ENCODE results near the gene PRELID2. TPM values are rescaled to one million over a fixed set of nuclear protein-coding genes. Genes with fewer than 3 reads are reported as not detected.

PRELID2 gene
- total and polyA plus RNA-seq, 4 donors: 1.2 to 68.1 (median 5.5) TPM

- Histone ChIP-seq H3K27ac (ENCODE audit: low read depth in 1 of 2, low read length in 1 of 2) (no peak overlapping the region), H3K4me3 (no peak overlapping the region), H3K9me3 (ENCODE audit: control insufficient read depth in 4 of 4, insufficient read depth in 3 of 4, low read length in 3 of 4) (no peaks in the 10 kb centered on the region), H3K9ac (ENCODE audit: insufficient read depth in 1 of 2, low read length in 2 of 2) (no peak overlapping the region), H3K4me1 (ENCODE audit: control insufficient read depth in 5 of 5, insufficient read depth in 5 of 5, low read length in 5 of 5) (peaks cover 0 to 38% (median 2%) of the 10 kb centered on the region in 5 donors), H3K36me3 (ENCODE audit: control insufficient read depth in 4 of 4, insufficient read depth in 4 of 4, low read length in 4 of 4) (no peaks in the 10 kb centered on the region), H3K27me3 (ENCODE audit: control insufficient read depth in 3 of 3, insufficient read depth in 3 of 3, low read length in 2 of 3) (no peaks in the 10 kb centered on the region)
- TF ChIP-seq, protein P1, sequence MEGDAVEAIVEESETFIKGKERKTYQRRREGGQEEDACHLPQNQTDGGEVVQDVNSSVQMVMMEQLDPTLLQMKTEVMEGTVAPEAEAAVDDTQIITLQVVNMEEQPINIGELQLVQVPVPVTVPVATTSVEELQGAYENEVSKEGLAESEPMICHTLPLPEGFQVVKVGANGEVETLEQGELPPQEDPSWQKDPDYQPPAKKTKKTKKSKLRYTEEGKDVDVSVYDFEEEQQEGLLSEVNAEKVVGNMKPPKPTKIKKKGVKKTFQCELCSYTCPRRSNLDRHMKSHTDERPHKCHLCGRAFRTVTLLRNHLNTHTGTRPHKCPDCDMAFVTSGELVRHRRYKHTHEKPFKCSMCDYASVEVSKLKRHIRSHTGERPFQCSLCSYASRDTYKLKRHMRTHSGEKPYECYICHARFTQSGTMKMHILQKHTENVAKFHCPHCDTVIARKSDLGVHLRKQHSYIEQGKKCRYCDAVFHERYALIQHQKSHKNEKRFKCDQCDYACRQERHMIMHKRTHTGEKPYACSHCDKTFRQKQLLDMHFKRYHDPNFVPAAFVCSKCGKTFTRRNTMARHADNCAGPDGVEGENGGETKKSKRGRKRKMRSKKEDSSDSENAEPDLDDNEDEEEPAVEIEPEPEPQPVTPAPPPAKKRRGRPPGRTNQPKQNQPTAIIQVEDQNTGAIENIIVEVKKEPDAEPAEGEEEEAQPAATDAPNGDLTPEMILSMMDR (IDR thresholded peaks at IDR 0.05; ENCODE audit: control extremely low read depth, extremely low read depth): no peak
- ATAC-seq (ENCODE audit: insufficient read depth, low FRiP score) (no peak), DNase-seq (no peak)
These were observed 5.3 kb downstream of the PRELID2 start for GRCh38 chr5:145829708-145830361.

- peaks cover 0 to 23% (median 5%) of the 10 kb centered on the region in 5 donors for H3K4me1 ChIP-seq (ENCODE audit: control insufficient read depth in 5 of 5, insufficient read depth in 5 of 5, low read length in 5 of 5)
These were observed 8.1 kb downstream of the PRELID2 start for GRCh38 chr5:145826895-145827674.

DNA sequence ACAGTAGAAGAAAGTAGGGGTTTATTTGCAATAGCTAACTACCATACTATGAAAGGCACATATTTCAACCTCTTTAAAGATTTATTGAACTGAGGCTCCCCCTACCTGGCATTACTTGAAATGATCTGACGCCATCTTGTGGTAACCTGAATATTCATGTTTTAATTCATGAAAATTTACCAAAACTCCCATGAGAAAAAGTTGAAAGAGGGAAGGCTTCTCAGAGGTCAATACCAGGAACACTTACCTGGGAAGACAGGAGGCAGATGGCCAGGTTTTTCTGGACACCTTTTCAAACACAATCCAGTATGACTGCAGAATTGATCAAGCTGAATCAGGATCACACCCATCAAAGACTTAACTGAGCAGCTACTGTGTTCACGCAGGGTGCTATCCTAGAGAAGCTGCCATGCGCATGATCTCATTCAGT, 9.4 kb downstream of the PRELID2 start:
- no peak overlapping the region for H3K4me3 ChIP-seq
- no peak overlapping the region for H3K9ac ChIP-seq (ENCODE audit: insufficient read depth in 1 of 2, low read length in 2 of 2)
- H3K9me3 ChIP-seq (ENCODE audit: control insufficient read depth in 4 of 4, insufficient read depth in 3 of 4, low read length in 3 of 4): no peaks in the 10 kb centered on the region
- ATAC-seq (ENCODE audit: insufficient read depth, low FRiP score): peak; percentile 51
- DNase-seq: peak in 2 of 3 donors; percentile 72 to 79
- no peaks in the 10 kb centered on the region for H3K36me3 ChIP-seq (ENCODE audit: control insufficient read depth in 4 of 4, insufficient read depth in 4 of 4, low read length in 4 of 4)
- peaks cover 0 to 18% (median 5%) of the 10 kb centered on the region in 5 donors for H3K4me1 ChIP-seq (ENCODE audit: control insufficient read depth in 5 of 5, insufficient read depth in 5 of 5, low read length in 5 of 5)
- H3K27ac ChIP-seq (ENCODE audit: low read depth in 1 of 2, low read length in 1 of 2): no peak overlapping the region
- TF ChIP-seq, protein P1 (IDR thresholded peaks at IDR 0.05; ENCODE audit: control extremely low read depth, extremely low read depth): peak; percentile 71
- no peaks in the 10 kb centered on the region for H3K27me3 ChIP-seq (ENCODE audit: control insufficient read depth in 3 of 3, insufficient read depth in 3 of 3, low read length in 2 of 3)
- 65 to 67% methylated on average over 3 of the region's 3 CpGs for WGBS, 2 donors

More at GRCh38 chr5:145826895-145827674, 8.1 kb downstream of the PRELID2 start:
- H3K9ac ChIP-seq (ENCODE audit: insufficient read depth in 1 of 2, low read length in 2 of 2): no peak overlapping the region
- TF ChIP-seq, protein P1 (IDR thresholded peaks at IDR 0.05; ENCODE audit: control extremely low read depth, extremely low read depth): no peak
- H3K36me3 ChIP-seq (ENCODE audit: control insufficient read depth in 4 of 4, insufficient read depth in 4 of 4, low read length in 4 of 4): no peaks in the 10 kb centered on the region
- H3K27ac ChIP-seq (ENCODE audit: low read depth in 1 of 2, low read length in 1 of 2): no peak overlapping the region
- no peaks in the 10 kb centered on the region for H3K9me3 ChIP-seq (ENCODE audit: control insufficient read depth in 4 of 4, insufficient read depth in 3 of 4, low read length in 3 of 4)
- ATAC-seq (ENCODE audit: insufficient read depth, low FRiP score): no peak
- no peak overlapping the region for H3K4me3 ChIP-seq
- H3K27me3 ChIP-seq (ENCODE audit: control insufficient read depth in 3 of 3, insufficient read depth in 3 of 3, low read length in 2 of 3): no peaks in the 10 kb centered on the region
- 69 to 77% methylated on average over 8 of the region's 8 CpGs for WGBS, 2 donors
- no peak for DNase-seq
